Measurements from ENCODE around the gene C19orf25.

DNA sequence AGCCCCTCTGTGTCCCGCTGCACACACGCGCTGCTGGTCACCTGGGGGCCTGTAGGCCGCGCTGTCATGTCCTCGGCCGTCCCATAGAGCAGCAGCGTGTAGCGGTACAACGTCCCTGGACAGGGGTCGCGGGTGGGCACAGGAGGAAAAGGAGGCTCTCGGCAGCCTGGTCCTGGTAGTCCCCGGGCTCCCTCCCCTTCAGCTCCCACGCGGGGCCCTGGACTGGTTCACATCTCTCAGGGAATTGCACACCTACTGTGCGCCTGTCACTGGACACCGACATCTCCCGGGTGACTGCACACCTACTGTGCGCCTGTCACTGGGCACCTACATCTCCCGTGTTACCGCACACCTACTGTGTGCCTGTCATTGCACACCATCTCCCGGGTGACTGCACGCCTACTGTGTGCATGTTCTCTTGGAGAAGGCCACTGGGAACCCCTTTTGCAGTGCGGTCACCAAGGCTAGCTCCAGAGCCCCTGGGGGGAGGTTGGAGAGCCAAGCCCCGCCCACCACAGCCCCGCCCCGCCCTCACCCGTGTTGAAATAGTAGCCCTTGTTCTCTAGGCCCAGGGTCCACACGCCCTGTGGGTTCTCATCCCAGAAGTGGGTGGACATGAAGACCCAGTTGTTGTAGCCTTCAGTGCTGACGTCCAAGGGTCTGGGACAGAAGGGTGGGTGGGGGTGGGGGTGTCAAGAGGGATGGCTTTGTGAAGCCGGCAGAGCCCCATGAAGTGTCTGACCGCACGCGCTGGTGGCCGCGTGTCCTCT lies 3.5 kb upstream of the C19orf25 start:
- TF ChIP-seq, protein P1, sequence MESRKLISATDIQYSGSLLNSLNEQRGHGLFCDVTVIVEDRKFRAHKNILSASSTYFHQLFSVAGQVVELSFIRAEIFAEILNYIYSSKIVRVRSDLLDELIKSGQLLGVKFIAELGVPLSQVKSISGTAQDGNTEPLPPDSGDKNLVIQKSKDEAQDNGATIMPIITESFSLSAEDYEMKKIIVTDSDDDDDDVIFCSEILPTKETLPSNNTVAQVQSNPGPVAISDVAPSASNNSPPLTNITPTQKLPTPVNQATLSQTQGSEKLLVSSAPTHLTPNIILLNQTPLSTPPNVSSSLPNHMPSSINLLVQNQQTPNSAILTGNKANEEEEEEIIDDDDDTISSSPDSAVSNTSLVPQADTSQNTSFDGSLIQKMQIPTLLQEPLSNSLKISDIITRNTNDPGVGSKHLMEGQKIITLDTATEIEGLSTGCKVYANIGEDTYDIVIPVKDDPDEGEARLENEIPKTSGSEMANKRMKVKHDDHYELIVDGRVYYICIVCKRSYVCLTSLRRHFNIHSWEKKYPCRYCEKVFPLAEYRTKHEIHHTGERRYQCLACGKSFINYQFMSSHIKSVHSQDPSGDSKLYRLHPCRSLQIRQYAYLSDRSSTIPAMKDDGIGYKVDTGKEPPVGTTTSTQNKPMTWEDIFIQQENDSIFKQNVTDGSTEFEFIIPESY (IDR thresholded peaks at IDR 0.05; ENCODE audit: borderline replicate concordance, low read depth), result no peak
- TF ChIP-seq, protein P2, sequence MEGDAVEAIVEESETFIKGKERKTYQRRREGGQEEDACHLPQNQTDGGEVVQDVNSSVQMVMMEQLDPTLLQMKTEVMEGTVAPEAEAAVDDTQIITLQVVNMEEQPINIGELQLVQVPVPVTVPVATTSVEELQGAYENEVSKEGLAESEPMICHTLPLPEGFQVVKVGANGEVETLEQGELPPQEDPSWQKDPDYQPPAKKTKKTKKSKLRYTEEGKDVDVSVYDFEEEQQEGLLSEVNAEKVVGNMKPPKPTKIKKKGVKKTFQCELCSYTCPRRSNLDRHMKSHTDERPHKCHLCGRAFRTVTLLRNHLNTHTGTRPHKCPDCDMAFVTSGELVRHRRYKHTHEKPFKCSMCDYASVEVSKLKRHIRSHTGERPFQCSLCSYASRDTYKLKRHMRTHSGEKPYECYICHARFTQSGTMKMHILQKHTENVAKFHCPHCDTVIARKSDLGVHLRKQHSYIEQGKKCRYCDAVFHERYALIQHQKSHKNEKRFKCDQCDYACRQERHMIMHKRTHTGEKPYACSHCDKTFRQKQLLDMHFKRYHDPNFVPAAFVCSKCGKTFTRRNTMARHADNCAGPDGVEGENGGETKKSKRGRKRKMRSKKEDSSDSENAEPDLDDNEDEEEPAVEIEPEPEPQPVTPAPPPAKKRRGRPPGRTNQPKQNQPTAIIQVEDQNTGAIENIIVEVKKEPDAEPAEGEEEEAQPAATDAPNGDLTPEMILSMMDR (IDR thresholded peaks at IDR 0.05), result no peak
- TF ChIP-seq, protein P3, sequence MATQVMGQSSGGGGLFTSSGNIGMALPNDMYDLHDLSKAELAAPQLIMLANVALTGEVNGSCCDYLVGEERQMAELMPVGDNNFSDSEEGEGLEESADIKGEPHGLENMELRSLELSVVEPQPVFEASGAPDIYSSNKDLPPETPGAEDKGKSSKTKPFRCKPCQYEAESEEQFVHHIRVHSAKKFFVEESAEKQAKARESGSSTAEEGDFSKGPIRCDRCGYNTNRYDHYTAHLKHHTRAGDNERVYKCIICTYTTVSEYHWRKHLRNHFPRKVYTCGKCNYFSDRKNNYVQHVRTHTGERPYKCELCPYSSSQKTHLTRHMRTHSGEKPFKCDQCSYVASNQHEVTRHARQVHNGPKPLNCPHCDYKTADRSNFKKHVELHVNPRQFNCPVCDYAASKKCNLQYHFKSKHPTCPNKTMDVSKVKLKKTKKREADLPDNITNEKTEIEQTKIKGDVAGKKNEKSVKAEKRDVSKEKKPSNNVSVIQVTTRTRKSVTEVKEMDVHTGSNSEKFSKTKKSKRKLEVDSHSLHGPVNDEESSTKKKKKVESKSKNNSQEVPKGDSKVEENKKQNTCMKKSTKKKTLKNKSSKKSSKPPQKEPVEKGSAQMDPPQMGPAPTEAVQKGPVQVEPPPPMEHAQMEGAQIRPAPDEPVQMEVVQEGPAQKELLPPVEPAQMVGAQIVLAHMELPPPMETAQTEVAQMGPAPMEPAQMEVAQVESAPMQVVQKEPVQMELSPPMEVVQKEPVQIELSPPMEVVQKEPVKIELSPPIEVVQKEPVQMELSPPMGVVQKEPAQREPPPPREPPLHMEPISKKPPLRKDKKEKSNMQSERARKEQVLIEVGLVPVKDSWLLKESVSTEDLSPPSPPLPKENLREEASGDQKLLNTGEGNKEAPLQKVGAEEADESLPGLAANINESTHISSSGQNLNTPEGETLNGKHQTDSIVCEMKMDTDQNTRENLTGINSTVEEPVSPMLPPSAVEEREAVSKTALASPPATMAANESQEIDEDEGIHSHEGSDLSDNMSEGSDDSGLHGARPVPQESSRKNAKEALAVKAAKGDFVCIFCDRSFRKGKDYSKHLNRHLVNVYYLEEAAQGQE (IDR thresholded peaks at IDR 0.05; ENCODE audit: low read depth, low read length), result no peak

Data from SK-N-SH (cell line).